Endodermal cell (in vitro differentiated cells): ENCODE data around the gene UPK2. TPM values are rescaled to one million over a fixed set of nuclear protein-coding genes. Genes with fewer than 3 reads are reported as not detected.

Source experiments
- DNase-seq: peaks from one replicate; pipeline ENCODE4 v3.0.0-alpha.2; 2017
- H3K27ac ChIP-seq: 2 replicates; pipeline ENCODE4 v1.5.1; 2013; ENCODE audit warnings: mild to moderate bottlenecking, low read depth, low read length, moderate library complexity
- H3K27me3 ChIP-seq: 2 replicates; pipeline ENCODE4 v1.6.1; 2013; ENCODE audit warnings: mild to moderate bottlenecking, low read length, moderate library complexity; ENCODE audit not compliant: insufficient read depth, control insufficient read depth, poor library complexity, severe bottlenecking
- H3K36me3 ChIP-seq: 2 replicates; pipeline ENCODE4 v1.7.0; 2013; ENCODE audit warnings: mild to moderate bottlenecking, low read length, moderate library complexity; ENCODE audit not compliant: control insufficient read depth, insufficient read depth
- H3K4me1 ChIP-seq: one replicate; pipeline ENCODE4 v1.7.0; 2013; ENCODE audit warnings: low read length; ENCODE audit not compliant: control insufficient read depth, insufficient read depth
- H3K4me3 ChIP-seq: 2 replicates; pipeline ENCODE4 v1.5.1; 2013; ENCODE audit warnings: mild to moderate bottlenecking, low read length, moderate library complexity
- H3K9ac ChIP-seq: 2 replicates; pipeline ENCODE4 v1.6.1; 2013; ENCODE audit warnings: mild to moderate bottlenecking, low read length, moderate library complexity; ENCODE audit not compliant: poor library complexity, severe bottlenecking; ENCODE audit errors: extremely low read depth
- H3K9me3 ChIP-seq: 2 replicates; pipeline ENCODE4 v1.6.1; 2013; ENCODE audit warnings: mild to moderate bottlenecking, low read length, moderate library complexity; ENCODE audit not compliant: control insufficient read depth
- H3K27ac Mint-ChIP-seq: 2 replicates; pipeline ENCODE4 v1.8.0; 2020; ENCODE audit warnings: mixed read lengths
- H3K27me3 Mint-ChIP-seq: 2 replicates; pipeline ENCODE4 v1.8.0; 2021; ENCODE audit warnings: mild to moderate bottlenecking, mixed read lengths; ENCODE audit not compliant: insufficient read depth
- H3K36me3 Mint-ChIP-seq: 2 replicates; pipeline ENCODE4 v1.8.0; 2020; ENCODE audit warnings: low read depth, mixed read lengths
- H3K4me1 Mint-ChIP-seq: 2 replicates; pipeline ENCODE4 v1.8.0; 2020; ENCODE audit warnings: mixed read lengths
- H3K4me3 Mint-ChIP-seq: 2 replicates; pipeline ENCODE4 v1.8.0; 2020; ENCODE audit warnings: mild to moderate bottlenecking, moderate library complexity, mixed read lengths
- H3K9me3 Mint-ChIP-seq: 2 replicates; pipeline ENCODE4 v1.8.0; 2020; ENCODE audit warnings: mild to moderate bottlenecking, mixed read lengths
- CTCF ChIP-seq: fragments of 200-600 bp; sonication (generic); conservative IDR thresholded peaks from 2 replicates; pipeline ENCODE4 v1.5.0; 2021; ENCODE audit warnings: antibody characterized with exemption, mild to moderate bottlenecking
- WGBS, 2 experiments: methylation state at CpG; one replicate each; pipeline versions ENCODE4 v1.1.5 to v1.1.7; 2013; ENCODE audit warnings: missing lambda C conversion rate in 2 of 2, mixed read lengths in 1 of 2; ENCODE audit not compliant: insufficient coverage in 1 of 2, insufficient read length in 1 of 2; 5-methylcytosine and 5-hydroxymethylcytosine counted together
- total RNA-seq, 2 donors: library from RNA; stranded (reverse); fragmentation: NEBNext Ultra II Directional in 1 of 2; extraction: Animal tissue kit (Norgen Biotek cat#: 25700) in 1 of 2; gene quantifications; 2 replicates in 1 of 2; 3 replicates in 1 of 2; pipeline ENCODE4 v1.2.1, GENCODE V29; 2021

The UPK2 gene
- total RNA-seq, 2 donors from 2014 or later = 0.38 TPM; not detected in 1

GRCh38 chr11:118924591-118925585, 31.2 kb upstream of the UPK2 start:
- TF ChIP-seq CTCF = no peak
- DNase-seq = peak; percentile 88
- Mint-ChIP-seq H3K27ac (peak overlapping the region; percentile 86), H3K9me3 (no peaks in the 10 kb centered on the region), H3K4me3 (peak overlapping the region; percentile 80), H3K4me1 (peaks cover 51% of the 10 kb centered on the region), H3K36me3 (no peaks in the 10 kb centered on the region), H3K27me3 (peaks cover 8% of the 10 kb centered on the region)
- peak overlapping the region; percentile 39 for H3K9ac ChIP-seq
- peak overlapping the region; percentile 84 for H3K4me3 ChIP-seq
- H3K36me3 ChIP-seq = no peaks in the 10 kb centered on the region
- no peaks in the 10 kb centered on the region for H3K9me3 ChIP-seq
- H3K27me3 ChIP-seq = no peaks in the 10 kb centered on the region
- peak overlapping the region; percentile 51 for H3K27ac ChIP-seq
- peaks cover 34% of the 10 kb centered on the region for H3K4me1 ChIP-seq
- WGBS, 2 experiments = 0% methylated on average over 12 to 44 of the region's 45 CpGs

GRCh38 chr11:118927554-118928100, 28.5 kb upstream of the UPK2 start:
- no peak for TF ChIP-seq CTCF
- Histone ChIP-seq H3K4me3 (peak overlapping the region; percentile 82), H3K36me3 (no peaks in the 10 kb centered on the region), H3K9ac (no peak overlapping the region), H3K4me1 (peaks cover 14% of the 10 kb centered on the region), H3K27ac (no peak overlapping the region), H3K9me3 (no peaks in the 10 kb centered on the region), H3K27me3 (peaks cover 11% of the 10 kb centered on the region)
- Mint-ChIP-seq H3K9me3 (no peaks in the 10 kb centered on the region), H3K27me3 (peaks cover 24% of the 10 kb centered on the region), H3K36me3 (no peaks in the 10 kb centered on the region), H3K4me1 (peaks cover 43% of the 10 kb centered on the region), H3K27ac (peak overlapping the region; percentile 99), H3K4me3 (peak overlapping the region; percentile 81)
- 17 to 26% methylated on average over 5 to 7 of the region's 7 CpGs for WGBS, 2 experiments
- no peak for DNase-seq

DNA sequence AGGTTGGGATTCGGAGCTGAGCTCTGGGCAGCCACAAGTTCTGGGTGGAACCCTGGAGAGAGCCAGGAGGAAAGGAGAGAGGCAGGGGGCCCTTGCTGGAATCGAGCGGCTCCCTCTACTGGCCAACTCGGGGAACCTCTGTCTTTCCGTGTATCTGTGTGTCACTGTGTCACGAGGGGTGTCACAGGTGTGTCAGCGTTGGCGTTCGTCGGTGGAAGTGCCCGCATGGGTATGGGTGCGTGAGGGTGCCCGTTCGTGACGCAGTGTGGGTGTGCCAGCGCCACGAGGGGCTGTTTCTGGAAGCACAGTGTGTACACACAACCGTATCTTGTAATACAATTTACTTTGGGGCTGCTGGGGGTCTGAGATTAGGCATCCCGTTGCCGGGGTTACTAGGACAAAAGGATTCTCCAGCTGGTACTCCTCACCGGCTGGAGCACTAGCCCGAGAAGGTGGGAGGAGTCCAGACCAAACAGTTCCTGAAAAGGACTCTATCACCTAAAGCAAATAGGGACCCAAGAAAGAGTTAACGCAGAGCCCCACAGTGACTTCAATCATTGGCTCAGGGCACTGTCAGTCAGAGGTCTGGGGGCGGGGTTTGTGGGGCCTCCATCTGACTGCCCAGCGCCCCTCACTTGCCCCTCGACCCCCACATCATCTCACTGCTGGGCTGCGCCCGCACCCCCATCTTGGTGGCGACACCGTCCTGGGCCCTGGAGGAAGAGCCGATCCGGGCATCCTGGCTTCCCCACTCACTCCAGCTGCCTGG, 27.8 kb upstream of the UPK2 start:
- H3K9ac ChIP-seq = peak overlapping the region; percentile 54
- peak overlapping the region; percentile 99 for H3K27ac Mint-ChIP-seq
- WGBS, 2 experiments = 0 to 3% methylated on average over 7 to 32 of the region's 32 CpGs
- no peaks in the 10 kb centered on the region for H3K9me3 ChIP-seq
- peak; percentile 96 for TF ChIP-seq CTCF
- H3K27me3 Mint-ChIP-seq = peaks cover 24% of the 10 kb centered on the region
- no peaks in the 10 kb centered on the region for H3K36me3 Mint-ChIP-seq
- H3K36me3 ChIP-seq = no peaks in the 10 kb centered on the region
- H3K27ac ChIP-seq = peak overlapping the region; percentile 65
- H3K9me3 Mint-ChIP-seq = no peaks in the 10 kb centered on the region
- H3K4me3 Mint-ChIP-seq = peak overlapping the region; percentile 81
- H3K4me1 ChIP-seq = peaks cover 12% of the 10 kb centered on the region
- H3K4me3 ChIP-seq = peak overlapping the region; percentile 82
- peaks cover 43% of the 10 kb centered on the region for H3K4me1 Mint-ChIP-seq
- peaks cover 11% of the 10 kb centered on the region for H3K27me3 ChIP-seq
- peak; percentile 98 for DNase-seq
